ENCODE results near the gene FASTKD3. TPM values are rescaled to one million over a fixed set of nuclear protein-coding genes. Genes with fewer than 3 reads are reported as not detected.

Gene FASTKD3
- polyA plus RNA-seq, 3 donors = 7.2 to 15.5 (median 10.7) TPM

DNA sequence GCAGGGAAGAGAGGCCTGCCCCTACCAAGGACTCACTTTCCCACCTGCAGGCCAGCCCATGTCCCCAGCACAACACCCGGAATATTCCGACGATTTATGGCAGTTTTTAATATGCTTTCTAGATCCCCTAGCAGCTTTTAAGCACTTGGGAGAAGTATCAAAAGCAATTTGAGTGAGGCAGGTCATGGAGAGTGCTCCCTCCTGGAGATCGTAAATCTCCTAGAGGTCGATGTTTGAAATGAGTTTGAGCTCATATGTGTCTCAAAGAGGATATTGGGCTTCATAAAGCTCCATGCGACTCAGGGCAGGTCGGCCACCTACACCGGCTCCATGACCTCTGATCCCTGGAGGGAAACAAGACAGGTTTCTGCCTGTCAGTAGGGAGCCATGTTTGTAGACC lies 45.2 kb downstream of the FASTKD3 start:
- intact Hi-C loops (cut with micrococcal nuclease) = no loop called here
- Histone ChIP-seq H2AFZ (ENCODE audit: insufficient read depth, low read depth, low read length, poor library complexity, severe bottlenecking) (no peak overlapping the region), H3K4me2 (replicated peaks; ENCODE audit: extremely low read depth, low read length, poor library complexity, severe bottlenecking) (no peak overlapping the region), H3K9me3 (replicated peaks in 1 of 2; ENCODE audit: control insufficient read depth in 1 of 2, insufficient read depth in 1 of 2, low read length in 2 of 2) (no peaks in the 10 kb centered on the region), H3K27me3 (ENCODE audit: control insufficient read depth in 2 of 2, insufficient read depth in 2 of 2, low read length in 2 of 2) (no peaks in the 10 kb centered on the region), H3K27ac (ENCODE audit: low read depth in 1 of 2, low read length in 2 of 2) (no peak overlapping the region), H4K20me1 (ENCODE audit: insufficient read depth, low read length) (no peaks in the 10 kb centered on the region), H3K36me3 (replicated peaks in 1 of 2; ENCODE audit: control insufficient read depth in 1 of 2, insufficient read depth in 2 of 2, low read length in 2 of 2) (no peaks in the 10 kb centered on the region), H3K9ac (ENCODE audit: insufficient read depth, low read length, poor library complexity, severe bottlenecking) (no peak overlapping the region), H3K4me1 (ENCODE audit: control insufficient read depth in 1 of 2, insufficient read depth in 2 of 2, low read length in 2 of 2) (no peaks in the 10 kb centered on the region), H3K79me2 (ENCODE audit: insufficient read depth, low read length) (no peaks in the 10 kb centered on the region), H3K4me3 (replicated peaks in 1 of 3; ENCODE audit: low read depth in 2 of 3, low read length in 3 of 3) (no peak overlapping the region)
- TF ChIP-seq CTCF (IDR thresholded peaks at IDR 0.05) = no peak
- Mint-ChIP-seq H3K4me1 (peaks cover 4% of the 10 kb centered on the region), H3K27ac (no peak overlapping the region), H3K27me3 (ENCODE audit: low read depth in 3 of 3) (peaks cover 0 to 6% (median 4%) of the 10 kb centered on the region in 3 donors), H3K9me3 (no peaks in the 10 kb centered on the region), H3K4me3 (no peak overlapping the region), H3K36me3 (no peaks in the 10 kb centered on the region)
- 77% methylated on average over 2 of the region's 8 CpGs for WGBS (ENCODE audit: insufficient coverage)
- no peak for DNase-seq

DNA sequence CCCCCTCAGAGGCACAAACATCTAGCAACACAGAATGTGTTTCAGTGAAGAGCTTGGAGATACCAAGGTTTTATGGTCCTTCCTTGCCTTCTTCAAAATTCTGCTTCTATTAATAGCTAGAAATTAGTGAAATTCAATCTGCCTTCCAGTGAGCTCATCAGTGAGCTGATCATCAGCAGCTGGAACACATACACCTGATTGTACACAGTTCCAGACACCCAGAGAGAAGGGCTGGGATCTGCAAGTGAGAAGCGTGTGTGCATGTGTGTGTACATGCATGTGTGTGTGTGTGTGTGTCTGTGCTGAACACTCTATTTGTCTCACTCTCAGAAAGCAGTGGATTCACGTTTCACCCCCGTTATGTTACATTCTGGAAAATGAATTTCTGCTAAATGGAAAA lies 46.4 kb downstream of the FASTKD3 start:
- H3K79me2 ChIP-seq (ENCODE audit: insufficient read depth, low read length) = no peaks in the 10 kb centered on the region
- H3K4me2 ChIP-seq (replicated peaks; ENCODE audit: extremely low read depth, low read length, poor library complexity, severe bottlenecking) = no peak overlapping the region
- H2AFZ ChIP-seq (ENCODE audit: insufficient read depth, low read depth, low read length, poor library complexity, severe bottlenecking) = no peak overlapping the region
- no CpG with 5 or more reads among the region's 3 CpGs for WGBS (ENCODE audit: insufficient coverage)
- H3K27me3 ChIP-seq (ENCODE audit: control insufficient read depth in 2 of 2, insufficient read depth in 2 of 2, low read length in 2 of 2) = no peaks in the 10 kb centered on the region
- H3K27ac Mint-ChIP-seq = no peak overlapping the region
- intact Hi-C loops (cut with micrococcal nuclease) = no loop called here
- H3K36me3 Mint-ChIP-seq = no peaks in the 10 kb centered on the region
- no peaks in the 10 kb centered on the region for H3K9me3 ChIP-seq (replicated peaks in 1 of 2; ENCODE audit: control insufficient read depth in 1 of 2, insufficient read depth in 1 of 2, low read length in 2 of 2)
- TF ChIP-seq CTCF (IDR thresholded peaks at IDR 0.05) = no peak
- H3K4me1 ChIP-seq (ENCODE audit: control insufficient read depth in 1 of 2, insufficient read depth in 2 of 2, low read length in 2 of 2) = no peaks in the 10 kb centered on the region
- no peaks in the 10 kb centered on the region for H4K20me1 ChIP-seq (ENCODE audit: insufficient read depth, low read length)
- H3K36me3 ChIP-seq (replicated peaks in 1 of 2; ENCODE audit: control insufficient read depth in 1 of 2, insufficient read depth in 2 of 2, low read length in 2 of 2) = no peaks in the 10 kb centered on the region
- DNase-seq = no peak
- H3K9ac ChIP-seq (ENCODE audit: insufficient read depth, low read length, poor library complexity, severe bottlenecking) = no peak overlapping the region
- H3K4me1 Mint-ChIP-seq = peaks cover 4% of the 10 kb centered on the region
- peaks cover 0 to 6% (median 4%) of the 10 kb centered on the region in 3 donors for H3K27me3 Mint-ChIP-seq (ENCODE audit: low read depth in 3 of 3)
- no peak overlapping the region for H3K4me3 Mint-ChIP-seq
- H3K9me3 Mint-ChIP-seq = no peaks in the 10 kb centered on the region
- H3K4me3 ChIP-seq (replicated peaks in 1 of 3; ENCODE audit: low read depth in 2 of 3, low read length in 3 of 3) = no peak overlapping the region
- no peak overlapping the region for H3K27ac ChIP-seq (ENCODE audit: low read depth in 1 of 2, low read length in 2 of 2)
